ENCODE results near the gene POT1. TPM values are rescaled to one million over a fixed set of nuclear protein-coding genes. Genes with fewer than 3 reads are reported as not detected.

Gene POT1
- total RNA-seq, 4 donors from 2014 or later, result 7.4 to 30.0 (median 16.2) TPM

- no peak for DNase-seq (ENCODE audit: low spot score in 2 of 2)
- H3K36me3 ChIP-seq, result no peaks in the 10 kb centered on the region
- TF ChIP-seq POLR2A (IDR thresholded peaks at IDR 0.05), result no peak
Observed at GRCh38 chr7:124938128-124938527, 8.5 kb upstream of the POT1 start.

GRCh38 chr7:124937076-124937475 is 7.5 kb upstream of the POT1 start:
- Histone ChIP-seq H3K4me1 (no peaks in the 10 kb centered on the region), H3K36me3 (no peaks in the 10 kb centered on the region), H3K9me3 (no peaks in the 10 kb centered on the region), H3K4me3 (no peak overlapping the region), H3K27ac (no peak overlapping the region), H3K27me3 (peaks cover 4% of the 10 kb centered on the region)
- DNase-seq (ENCODE audit: low spot score in 2 of 2), result no peak
- WGBS, result 85% methylated on average over 1 of the region's 1 CpG
- TF ChIP-seq POLR2A (IDR thresholded peaks at IDR 0.05), result no peak
- TF ChIP-seq EP300 (IDR thresholded peaks at IDR 0.05), result no peak
- TF ChIP-seq CTCF (IDR thresholded peaks at IDR 0.05), result no peak
- TF ChIP-seq POLR2AphosphoS5 (IDR thresholded peaks at IDR 0.05), result no peak

More at GRCh38 chr7:124938128-124938527, 8.5 kb upstream of the POT1 start:
- H3K27me3 ChIP-seq, result peaks cover 4% of the 10 kb centered on the region
- H3K27ac ChIP-seq, result no peak overlapping the region
- no peaks in the 10 kb centered on the region for H3K4me1 ChIP-seq
- H3K9me3 ChIP-seq, result no peaks in the 10 kb centered on the region
- WGBS, result 94% methylated on average over 2 of the region's 2 CpGs
- no peak overlapping the region for H3K4me3 ChIP-seq

GRCh38 chr7:124934841-124935240 is 5.2 kb upstream of the POT1 start:
- no peak for TF ChIP-seq POLR2A (IDR thresholded peaks at IDR 0.05)
- no peak for TF ChIP-seq EP300 (IDR thresholded peaks at IDR 0.05)
- TF ChIP-seq POLR2AphosphoS5 (IDR thresholded peaks at IDR 0.05), result no peak
- no peak for TF ChIP-seq CTCF (IDR thresholded peaks at IDR 0.05)
- Histone ChIP-seq H3K4me3 (no peak overlapping the region), H3K27me3 (peaks cover 4% of the 10 kb centered on the region)

DNA sequence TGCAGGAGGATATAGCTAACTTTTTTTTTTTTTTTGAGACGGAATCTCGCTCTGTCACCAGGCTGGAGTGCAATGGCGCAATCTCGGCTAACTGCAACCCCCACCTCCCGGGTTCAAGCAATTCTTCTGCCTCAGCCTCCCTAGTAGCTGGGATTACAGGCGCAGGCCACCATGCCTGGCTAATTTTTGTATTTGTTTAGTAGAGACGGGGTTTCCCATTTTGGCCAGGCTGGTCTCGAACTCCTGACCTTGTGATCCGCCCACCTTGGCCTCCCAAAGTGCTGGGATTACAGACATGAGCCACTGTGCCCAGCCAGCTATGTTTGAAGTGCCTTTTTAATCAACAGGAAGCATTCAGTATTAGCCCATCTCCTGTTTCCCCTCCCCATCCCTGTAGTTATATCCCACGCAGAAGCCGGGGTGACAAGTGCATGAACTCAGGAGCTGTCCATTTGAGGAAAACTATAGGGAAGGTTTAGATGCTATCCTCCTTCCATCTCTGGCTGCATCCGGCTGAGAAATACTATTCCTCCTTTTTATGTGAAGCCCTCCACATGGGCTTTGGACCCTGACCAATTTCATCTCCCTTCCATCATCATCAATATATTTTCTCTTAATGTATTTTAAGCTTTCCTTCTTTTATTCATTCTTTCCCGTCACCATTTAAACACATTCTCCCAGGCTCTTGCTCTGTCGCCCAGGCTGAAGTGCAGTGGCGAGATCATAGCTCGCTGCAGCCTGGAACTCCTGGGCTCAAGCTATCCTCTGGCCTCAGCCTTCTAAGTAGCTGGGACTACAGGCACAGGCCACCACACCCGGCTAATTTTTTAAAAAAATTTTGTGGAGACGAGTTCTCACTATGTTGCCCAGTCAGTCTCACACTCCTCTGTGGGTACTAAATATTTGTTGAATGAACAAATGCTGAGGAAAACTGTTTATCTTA is 1.3 kb upstream of the POT1 start:
- no peaks in the 10 kb centered on the region for H3K9me3 ChIP-seq
- no peak overlapping the region for H3K27ac ChIP-seq
- DNase-seq (ENCODE audit: low spot score in 2 of 2), result no peak
- H3K4me3 ChIP-seq, result no peak overlapping the region
- no peaks in the 10 kb centered on the region for H3K27me3 ChIP-seq
- H3K4me1 ChIP-seq, result peaks cover 7% of the 10 kb centered on the region
- 79% methylated on average over 18 of the region's 18 CpGs for WGBS
- TF ChIP-seq CTCF (IDR thresholded peaks at IDR 0.05) (no peak), POLR2AphosphoS5 (IDR thresholded peaks at IDR 0.05) (no peak), EP300 (IDR thresholded peaks at IDR 0.05) (no peak), POLR2A (IDR thresholded peaks at IDR 0.05) (no peak)
- H3K36me3 ChIP-seq, result no peaks in the 10 kb centered on the region

More at GRCh38 chr7:124934841-124935240, 5.2 kb upstream of the POT1 start:
- no peak for DNase-seq (ENCODE audit: low spot score in 2 of 2)
- Histone ChIP-seq H3K9me3 (no peaks in the 10 kb centered on the region), H3K27ac (no peak overlapping the region), H3K36me3 (no peaks in the 10 kb centered on the region), H3K4me1 (no peaks in the 10 kb centered on the region)

- H3K9me3 ChIP-seq, result no peaks in the 10 kb centered on the region
- DNase-seq (ENCODE audit: low spot score in 2 of 2), result no peak
- peak overlapping the region; percentile 77 for H3K27ac ChIP-seq
- TF ChIP-seq CTCF (IDR thresholded peaks at IDR 0.05) (no peak), POLR2A (IDR thresholded peaks at IDR 0.05) (no peak), POLR2AphosphoS5 (IDR thresholded peaks at IDR 0.05) (no peak), EP300 (IDR thresholded peaks at IDR 0.05) (no peak)
- H3K4me3 ChIP-seq, result peak overlapping the region; percentile 60
- H3K4me1 ChIP-seq, result peaks cover 7% of the 10 kb centered on the region
- WGBS, result 0% methylated on average over 1 of the region's 1 CpG
- H3K36me3 ChIP-seq, result no peaks in the 10 kb centered on the region
- no peaks in the 10 kb centered on the region for H3K27me3 ChIP-seq
Observed at GRCh38 chr7:124930173-124930623, 573 bp upstream of the POT1 start.

Data from suprapubic skin (tissue), 4 donors.